Lower lobe of right lung (tissue), 2 donors: Measurements from ENCODE around the gene PCDH9. TPM values are rescaled to one million over a fixed set of nuclear protein-coding genes. Genes with fewer than 3 reads are reported as not detected.

Experiments used
- ATAC-seq, 2 donors: fragments of 200-7000 bp; cut with Tn5 transposase; one replicate each; pipeline ENCODE4 v1.9.1; 2020 to 2022; ENCODE audit warnings: mild to moderate bottlenecking in 2 of 2, moderate library complexity in 2 of 2
- DNase-seq: peaks from one replicate; pipeline ENCODE4 v3.0.0-alpha.2; 2020
- H3K27ac ChIP-seq: fragments of 200-600 bp; one replicate; pipeline ENCODE4 v1.8.0; 2022
- H3K27me3 ChIP-seq: fragments of 200-600 bp; one replicate; pipeline ENCODE4 v1.8.0; 2022; ENCODE audit warnings: low read depth
- H3K36me3 ChIP-seq: fragments of 200-600 bp; one replicate; pipeline ENCODE4 v1.8.0; 2022; ENCODE audit warnings: mild to moderate bottlenecking
- H3K4me1 ChIP-seq: fragments of 200-600 bp; one replicate; pipeline ENCODE4 v1.8.0; 2022
- H3K4me3 ChIP-seq: fragments of 200-600 bp; one replicate; pipeline ENCODE4 v1.8.0; 2022; ENCODE audit warnings: mild to moderate bottlenecking
- H3K9me3 ChIP-seq: fragments of 200-600 bp; one replicate; pipeline ENCODE4 v1.8.0; 2022
- intact Hi-C: fragments of 100-400 bp; cut with DNase I; formaldehyde crosslinking; loops from one replicate; pipeline ENCODE4 v1.11.0; 2022
- total RNA-seq: library from RNA; stranded (reverse); fragmentation: NEBNext Ultra II Directional; extraction: Animal tissue kit (Norgen Biotek cat#: 25700); gene quantifications from one replicate; pipeline ENCODE4 v1.2.1, GENCODE V29; 2021
- TF ChIP-seq, protein P1 (sequence below): fragments of 200-600 bp; IDR thresholded peaks from one replicate; pipeline ENCODE4 v1.8.0; 2022; ENCODE audit warnings: antibody characterized with exemption, mild to moderate bottlenecking
- donor health status: DM: no; HTN: yes; CAD: no; lungs with severe emphysema.

The PCDH9 gene
- total RNA-seq, 1 donor from 2014 or later, result 8.9 TPM

DNA sequence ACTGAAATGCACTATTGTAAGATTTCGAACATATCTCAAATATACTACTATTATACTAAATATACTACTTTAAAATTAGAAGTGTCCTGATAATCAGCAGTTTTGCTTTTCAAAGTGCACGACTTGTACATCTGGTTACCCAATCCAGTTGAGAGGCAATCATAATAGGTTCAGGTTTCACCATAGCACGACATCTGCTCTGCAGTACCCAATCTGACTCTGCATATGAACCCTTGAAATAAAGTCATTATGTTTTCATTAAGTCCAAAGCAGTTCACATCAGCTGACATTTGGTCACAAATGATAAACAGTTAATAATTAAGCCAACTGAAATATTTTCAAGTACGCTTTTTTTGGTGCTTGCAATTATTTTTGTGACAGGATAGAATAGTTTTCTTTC is 90.6 kb downstream of the PCDH9 start:
- TF ChIP-seq, protein P1, sequence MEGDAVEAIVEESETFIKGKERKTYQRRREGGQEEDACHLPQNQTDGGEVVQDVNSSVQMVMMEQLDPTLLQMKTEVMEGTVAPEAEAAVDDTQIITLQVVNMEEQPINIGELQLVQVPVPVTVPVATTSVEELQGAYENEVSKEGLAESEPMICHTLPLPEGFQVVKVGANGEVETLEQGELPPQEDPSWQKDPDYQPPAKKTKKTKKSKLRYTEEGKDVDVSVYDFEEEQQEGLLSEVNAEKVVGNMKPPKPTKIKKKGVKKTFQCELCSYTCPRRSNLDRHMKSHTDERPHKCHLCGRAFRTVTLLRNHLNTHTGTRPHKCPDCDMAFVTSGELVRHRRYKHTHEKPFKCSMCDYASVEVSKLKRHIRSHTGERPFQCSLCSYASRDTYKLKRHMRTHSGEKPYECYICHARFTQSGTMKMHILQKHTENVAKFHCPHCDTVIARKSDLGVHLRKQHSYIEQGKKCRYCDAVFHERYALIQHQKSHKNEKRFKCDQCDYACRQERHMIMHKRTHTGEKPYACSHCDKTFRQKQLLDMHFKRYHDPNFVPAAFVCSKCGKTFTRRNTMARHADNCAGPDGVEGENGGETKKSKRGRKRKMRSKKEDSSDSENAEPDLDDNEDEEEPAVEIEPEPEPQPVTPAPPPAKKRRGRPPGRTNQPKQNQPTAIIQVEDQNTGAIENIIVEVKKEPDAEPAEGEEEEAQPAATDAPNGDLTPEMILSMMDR, result no peak
- Histone ChIP-seq H3K27me3 (no peaks in the 10 kb centered on the region), H3K9me3 (no peaks in the 10 kb centered on the region), H3K27ac (no peak overlapping the region), H3K36me3 (no peaks in the 10 kb centered on the region), H3K4me3 (no peak overlapping the region), H3K4me1 (no peaks in the 10 kb centered on the region)
- no peak for ATAC-seq
- no peak for DNase-seq
- intact Hi-C loops, result no loop called here

DNA sequence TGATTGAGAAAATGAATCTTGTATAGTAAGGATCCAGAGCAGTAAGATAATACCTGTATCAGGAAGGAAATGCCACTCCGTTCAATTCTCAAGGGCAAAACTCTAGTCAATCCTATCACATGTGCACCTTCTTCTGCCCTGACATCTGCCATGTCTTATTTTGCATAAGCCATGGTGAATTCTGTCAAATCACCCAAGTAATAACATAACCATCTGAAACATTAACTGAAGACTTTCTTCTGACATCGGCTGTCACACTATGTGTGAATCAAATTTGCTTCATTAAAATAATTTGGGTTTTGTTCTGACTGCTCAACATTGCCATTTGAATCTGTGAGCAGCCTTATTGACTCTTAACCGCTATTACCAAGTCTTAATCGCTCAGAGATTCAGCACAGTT is 91.2 kb downstream of the PCDH9 start:
- ATAC-seq (no peak), DNase-seq (no peak)
- H3K4me3 ChIP-seq, result no peak overlapping the region
- intact Hi-C loops, result no loop called here
- no peaks in the 10 kb centered on the region for H3K36me3 ChIP-seq
- H3K4me1 ChIP-seq, result no peaks in the 10 kb centered on the region
- no peaks in the 10 kb centered on the region for H3K27me3 ChIP-seq
- no peaks in the 10 kb centered on the region for H3K9me3 ChIP-seq
- no peak overlapping the region for H3K27ac ChIP-seq
- TF ChIP-seq, protein P1, result no peak

DNA sequence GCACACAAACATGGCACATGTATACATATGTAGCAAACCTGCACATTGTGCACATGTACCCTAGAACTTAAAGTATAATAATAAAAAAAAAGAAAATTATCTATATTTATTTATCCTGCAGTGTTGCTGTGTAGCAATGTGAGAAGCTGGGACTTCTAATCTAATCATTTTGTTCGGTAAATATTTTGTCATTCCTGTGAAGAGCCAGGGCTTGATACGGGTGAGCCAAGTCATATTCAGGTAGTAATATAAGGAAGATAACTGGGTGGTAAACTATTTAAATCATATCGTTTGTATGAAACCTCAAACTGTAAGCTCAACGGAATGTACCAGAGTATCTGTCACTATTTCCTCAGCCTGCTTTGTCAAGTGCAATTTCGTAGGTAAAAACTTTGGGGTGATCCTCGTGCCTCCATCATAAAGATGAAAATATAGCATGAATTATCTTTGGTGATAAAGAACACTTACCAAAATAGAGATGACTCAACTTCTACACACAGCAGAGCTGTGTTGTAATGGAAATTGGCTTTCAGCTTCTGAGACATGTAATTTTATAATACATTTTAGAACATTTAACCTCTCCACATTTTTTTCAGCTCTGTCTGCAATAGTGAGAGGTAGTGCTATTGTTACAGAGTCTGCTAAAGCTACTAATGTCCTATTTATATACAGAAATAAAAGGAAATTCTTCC is 92.9 kb downstream of the PCDH9 start:
- DNase-seq (no peak), ATAC-seq (no peak)
- H3K9me3 ChIP-seq, result no peaks in the 10 kb centered on the region
- TF ChIP-seq, protein P1, result no peak
- no peak overlapping the region for H3K4me3 ChIP-seq
- intact Hi-C loops, result no loop called here
- H3K27ac ChIP-seq, result no peak overlapping the region
- no peaks in the 10 kb centered on the region for H3K4me1 ChIP-seq
- H3K27me3 ChIP-seq, result no peaks in the 10 kb centered on the region
- no peaks in the 10 kb centered on the region for H3K36me3 ChIP-seq

DNA sequence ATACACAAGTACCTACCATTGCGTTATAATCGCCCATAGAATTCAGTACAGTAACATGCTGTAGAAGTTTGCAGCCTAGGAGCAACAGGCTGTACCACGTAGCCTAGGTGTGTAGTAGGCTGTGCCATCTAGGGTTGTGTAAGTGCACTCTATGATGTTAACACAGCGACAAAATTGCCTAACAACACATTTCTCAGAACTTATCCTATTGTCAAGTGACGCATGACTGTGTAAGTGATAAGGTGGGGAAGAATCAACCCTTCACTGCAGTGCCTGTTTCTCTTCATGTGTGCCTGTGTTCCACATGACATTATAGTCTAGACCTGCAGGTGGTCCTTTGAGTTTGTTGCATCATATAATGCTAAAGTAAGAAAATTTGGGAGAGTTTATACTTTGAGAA is 94.0 kb downstream of the PCDH9 start:
- H3K27me3 ChIP-seq, result no peaks in the 10 kb centered on the region
- H3K4me3 ChIP-seq, result no peak overlapping the region
- no peaks in the 10 kb centered on the region for H3K4me1 ChIP-seq
- TF ChIP-seq, protein P1, result no peak
- no peak overlapping the region for H3K27ac ChIP-seq
- H3K36me3 ChIP-seq, result no peaks in the 10 kb centered on the region
- ATAC-seq (peak; percentile 76 to 81), DNase-seq (no peak)
- no peaks in the 10 kb centered on the region for H3K9me3 ChIP-seq
- intact Hi-C loops, result no loop called here

DNA sequence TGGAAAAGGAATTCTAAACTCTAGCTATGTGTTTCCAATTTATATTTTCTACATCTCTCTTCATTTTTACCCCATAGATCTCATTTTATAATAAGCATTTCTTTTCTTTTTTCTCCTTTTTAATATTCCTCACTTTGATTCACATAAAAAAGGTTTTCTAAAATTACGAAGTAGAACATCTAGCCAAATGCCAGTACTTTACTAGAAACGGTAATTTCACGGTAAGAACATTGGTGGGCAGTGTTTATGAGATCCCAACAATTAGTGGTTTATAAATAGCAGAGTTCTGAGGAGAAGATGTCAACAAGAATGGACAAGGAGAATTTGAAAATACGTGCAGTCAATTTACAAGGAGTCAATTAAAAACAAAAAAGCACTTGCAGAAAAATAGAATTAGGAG is 94.8 kb downstream of the PCDH9 start:
- H3K27ac ChIP-seq, result no peak overlapping the region
- no peak overlapping the region for H3K4me3 ChIP-seq
- DNase-seq (no peak), ATAC-seq (no peak)
- H3K36me3 ChIP-seq, result no peaks in the 10 kb centered on the region
- H3K9me3 ChIP-seq, result no peaks in the 10 kb centered on the region
- intact Hi-C loops, result no loop called here
- no peaks in the 10 kb centered on the region for H3K4me1 ChIP-seq
- no peaks in the 10 kb centered on the region for H3K27me3 ChIP-seq
- TF ChIP-seq, protein P1, result no peak
